ENCODE results near the gene DOK5.

The DOK5 gene

GRCh38 chr20:54510541-54511129 is 35.2 kb downstream of the DOK5 start:
- in situ Hi-C loops (cut with MboI; ENCODE audit: low sequenced_read_pairs) = no loop called here

- in situ Hi-C loops (cut with MboI; ENCODE audit: low sequenced_read_pairs) = no loop called here
Measured at GRCh38 chr20:54512694-54513093, 37.3 kb downstream of the DOK5 start.

GRCh38 chr20:54514028-54514607 is 38.7 kb downstream of the DOK5 start:
- in situ Hi-C loops (cut with MboI; ENCODE audit: low sequenced_read_pairs) = no loop called here

GRCh38 chr20:54515793-54516628 is 40.6 kb downstream of the DOK5 start:
- in situ Hi-C loops (cut with MboI; ENCODE audit: low sequenced_read_pairs) = no loop called here

GRCh38 chr20:54517241-54517975 is 42.0 kb downstream of the DOK5 start:
- in situ Hi-C loops (cut with MboI; ENCODE audit: low sequenced_read_pairs) = no loop called here

- in situ Hi-C loops (cut with MboI; ENCODE audit: low sequenced_read_pairs) = no loop called here
Measured at GRCh38 chr20:54524849-54525248, 49.5 kb downstream of the DOK5 start.

GRCh38 chr20:54525916-54526590 is 50.7 kb downstream of the DOK5 start:
- in situ Hi-C loops (cut with MboI; ENCODE audit: low sequenced_read_pairs) = no loop called here

GRCh38 chr20:54526801-54527200 is 51.4 kb downstream of the DOK5 start:
- in situ Hi-C loops (cut with MboI; ENCODE audit: low sequenced_read_pairs) = no loop called here

GRCh38 chr20:54532573-54532972 is 57.2 kb downstream of the DOK5 start:
- in situ Hi-C loops (cut with MboI; ENCODE audit: low sequenced_read_pairs) = no loop called here

- in situ Hi-C loops (cut with MboI; ENCODE audit: low sequenced_read_pairs) = no loop called here
Measured at GRCh38 chr20:54534101-54534500, 58.7 kb downstream of the DOK5 start.

- in situ Hi-C loops (cut with MboI; ENCODE audit: low sequenced_read_pairs) = no loop called here
Measured at GRCh38 chr20:54535033-54535432, 59.6 kb downstream of the DOK5 start.

- in situ Hi-C loops (cut with MboI; ENCODE audit: low sequenced_read_pairs) = no loop called here
Measured at GRCh38 chr20:54535746-54536145, 60.4 kb downstream of the DOK5 start.

GRCh38 chr20:54539521-54540046 is 64.2 kb downstream of the DOK5 start:
- in situ Hi-C loops (cut with MboI; ENCODE audit: low sequenced_read_pairs) = no loop called here

- in situ Hi-C loops (cut with MboI; ENCODE audit: low sequenced_read_pairs) = no loop called here
Measured at GRCh38 chr20:54543369-54543768, 68.0 kb downstream of the DOK5 start.

- in situ Hi-C loops (cut with MboI; ENCODE audit: low sequenced_read_pairs) = no loop called here
Measured at GRCh38 chr20:54545676-54546358, 70.4 kb downstream of the DOK5 start.

GRCh38 chr20:54548849-54549248 is 73.5 kb downstream of the DOK5 start:
- in situ Hi-C loops (cut with MboI; ENCODE audit: low sequenced_read_pairs) = no loop called here

GRCh38 chr20:54549658-54550326 is 74.4 kb downstream of the DOK5 start:
- in situ Hi-C loops (cut with MboI; ENCODE audit: low sequenced_read_pairs) = no loop called here

GRCh38 chr20:54550776-54551396 is 75.5 kb downstream of the DOK5 start:
- in situ Hi-C loops (cut with MboI; ENCODE audit: low sequenced_read_pairs) = no loop called here

- in situ Hi-C loops (cut with MboI; ENCODE audit: low sequenced_read_pairs) = no loop called here
Measured at GRCh38 chr20:54554006-54554405, 78.6 kb downstream of the DOK5 start.

Measured in HL-60/S4 treated with phorbol 12-myristate 13-acetate at 8.2 ng/mL for 4 days and 3 days (cell line).